Activated naive CD8-positive, alpha-beta T cell treated with anti-CD3 and anti-CD28 coated beads, Interleukin-2, amount 50 U/mL, for 24 hours (primary cell): ENCODE data around the gene PARK7.
A peak's percentile ranks its signal among the peaks of the same experiment; 100 is the strongest.
"Not testable (repeated sequence)": the region's sequence is repeated elsewhere in the genome, so short reads cannot be mapped to it uniquely, and the experiment has no call there.

Experiments
- ATAC-seq: fragments of 150-1000 bp; cut with Tn5 transposase; one replicate; pipeline ENCODE4 v1.10.0; 2021
- DNase-seq: peaks from one replicate; pipeline ENCODE4 v3.0.0; 2021
- H3K27ac Mint-ChIP-seq: one replicate; pipeline ENCODE4 v1.8.0; 2021; ENCODE audit warnings: mild to moderate bottlenecking, mixed read lengths
- H3K27me3 Mint-ChIP-seq: one replicate; pipeline ENCODE4 v1.8.0; 2021; ENCODE audit warnings: mixed read lengths
- H3K36me3 Mint-ChIP-seq: one replicate; pipeline ENCODE4 v1.8.0; 2021; ENCODE audit warnings: low read depth, mixed read lengths
- H3K4me1 Mint-ChIP-seq: one replicate; pipeline ENCODE4 v1.8.0; 2021; ENCODE audit warnings: mixed read lengths
- H3K4me3 Mint-ChIP-seq: one replicate; pipeline ENCODE4 v1.8.0; 2021; ENCODE audit warnings: mild to moderate bottlenecking, moderate library complexity, mixed read lengths
- H3K9me3 Mint-ChIP-seq: one replicate; pipeline ENCODE4 v1.8.0; 2021; ENCODE audit warnings: mixed read lengths

Gene PARK7

GRCh38 chr1:7932524-7933138 lies 28.9 kb upstream of the PARK7 start:
- Mint-ChIP-seq H3K27ac (peak overlapping the region; percentile 98), H3K4me3 (peak overlapping the region; percentile 71), H3K27me3 (no peaks in the 10 kb centered on the region), H3K36me3 (peaks cover 91% of the 10 kb centered on the region), H3K4me1 (peaks cover 93% of the 10 kb centered on the region), H3K9me3 (no peaks in the 10 kb centered on the region)
- DNase-seq, result no peak
- no peak for ATAC-seq

DNA sequence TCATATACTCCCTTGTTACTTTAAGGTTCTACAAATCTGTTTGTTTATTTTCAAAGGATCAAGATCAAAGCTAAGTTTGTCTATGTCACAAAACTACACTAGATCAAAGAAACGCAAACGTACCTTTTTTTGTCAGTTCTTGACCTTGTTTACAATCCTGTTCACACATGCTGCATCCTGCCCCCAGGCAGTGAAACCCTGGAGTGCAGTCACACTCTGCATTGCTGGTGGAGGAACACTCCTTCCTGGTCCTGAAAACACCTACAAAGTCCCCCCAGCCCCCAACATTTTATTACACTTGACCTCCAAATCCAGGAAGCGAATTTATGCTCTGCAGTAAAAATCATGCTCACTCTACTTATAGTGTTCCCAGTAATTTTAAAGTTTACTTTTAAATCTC lies 23.4 kb upstream of the PARK7 start:
- no peaks in the 10 kb centered on the region for H3K27me3 Mint-ChIP-seq
- peak overlapping the region; percentile 93 for H3K4me3 Mint-ChIP-seq
- H3K27ac Mint-ChIP-seq, result peak overlapping the region; percentile 99
- H3K9me3 Mint-ChIP-seq, result peaks cover 3% of the 10 kb centered on the region
- ATAC-seq (no peak), DNase-seq (no peak)
- H3K36me3 Mint-ChIP-seq, result peaks cover 74% of the 10 kb centered on the region
- H3K4me1 Mint-ChIP-seq, result peaks cover 75% of the 10 kb centered on the region

DNA sequence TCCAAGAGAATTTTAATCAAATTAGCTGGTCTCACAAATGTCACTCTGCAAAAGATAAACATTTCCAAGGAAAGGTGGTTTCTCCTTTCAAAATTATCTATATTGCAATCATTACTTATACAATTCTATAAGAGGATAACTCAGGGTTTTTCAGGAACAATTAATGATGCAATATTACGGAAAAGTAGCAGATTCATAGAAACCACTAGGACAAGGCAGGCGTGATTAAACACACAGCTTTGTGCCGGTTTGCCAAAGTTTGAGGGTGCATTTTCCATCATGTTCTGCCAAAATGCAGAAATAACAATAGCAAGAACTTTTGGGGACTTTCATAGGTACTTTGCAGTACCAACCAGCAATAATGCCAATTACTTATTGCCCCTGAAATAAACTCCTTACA lies 21.5 kb upstream of the PARK7 start:
- Mint-ChIP-seq H3K27me3 (no peaks in the 10 kb centered on the region), H3K4me1 (peaks cover 69% of the 10 kb centered on the region), H3K4me3 (peak overlapping the region; percentile 93), H3K36me3 (peaks cover 56% of the 10 kb centered on the region), H3K27ac (peak overlapping the region; percentile 99), H3K9me3 (peaks cover 3% of the 10 kb centered on the region)
- no peak for DNase-seq
- ATAC-seq, result no peak

DNA sequence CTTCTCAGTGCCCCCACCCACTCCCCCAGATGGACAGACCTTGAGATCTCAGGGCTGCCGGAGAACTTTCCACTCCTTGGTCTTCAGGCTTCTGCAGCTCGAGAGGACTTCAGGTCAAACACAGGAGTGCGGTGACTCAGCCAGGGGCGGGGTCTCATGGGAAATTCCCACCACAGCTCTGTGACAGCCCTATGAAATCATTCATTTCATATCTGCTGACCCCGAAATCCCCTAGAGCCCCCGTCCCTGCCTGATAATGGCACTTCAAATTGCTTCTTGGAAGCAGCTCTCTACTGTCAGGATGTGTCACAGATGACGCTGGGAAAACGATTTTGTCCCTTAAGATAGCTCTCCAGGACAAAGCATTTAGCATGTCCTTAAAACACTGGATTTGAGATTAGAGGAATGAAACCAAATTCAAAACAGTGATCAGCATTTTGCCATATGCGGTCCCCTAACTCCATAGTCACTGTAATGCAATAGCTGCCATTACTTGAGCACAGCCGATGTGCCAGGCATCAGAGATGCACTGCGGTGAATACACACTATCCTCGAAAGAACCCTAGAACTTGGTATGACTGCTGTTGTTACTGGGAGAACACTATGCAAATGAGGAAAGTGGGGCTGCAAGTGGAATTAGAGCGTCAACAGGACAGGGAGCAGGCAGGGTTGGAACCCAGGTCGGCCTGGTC lies 20.6 kb upstream of the PARK7 start, which contains the start of gene TNFRSF9:
TSS of gene TNFRSF9 (minus strand) at position 95 of the 692 bp plus-strand sequence. CDS start 845 bp downstream, outside the sequence.
- Mint-ChIP-seq H3K9me3 (peaks cover 3% of the 10 kb centered on the region), H3K4me1 (peaks cover 64% of the 10 kb centered on the region), H3K4me3 (peak within 1 kb of the TSS; percentile 93), H3K36me3 (peaks cover 48% of the 10 kb centered on the region), H3K27me3 (no peaks in the 10 kb centered on the region), H3K27ac (peak within 1 kb of the TSS; percentile 99)
- DNase-seq, result peak; percentile 92
- ATAC-seq, result peak; percentile 86

GRCh38 chr1:7941437-7941793 lies 20.1 kb upstream of the PARK7 start:
- ATAC-seq (no peak), DNase-seq (no peak)
- Mint-ChIP-seq H3K36me3 (peaks cover 43% of the 10 kb centered on the region), H3K4me3 (peak overlapping the region; percentile 93), H3K27ac (peak overlapping the region; percentile 99), H3K4me1 (peaks cover 59% of the 10 kb centered on the region), H3K27me3 (no peaks in the 10 kb centered on the region), H3K9me3 (peaks cover 3% of the 10 kb centered on the region)

- DNase-seq, result peak; percentile 59
- peaks cover 34% of the 10 kb centered on the region for H3K36me3 Mint-ChIP-seq
- H3K27ac Mint-ChIP-seq, result peak overlapping the region; percentile 99
- peak; percentile 5 for ATAC-seq
- H3K4me1 Mint-ChIP-seq, result peaks cover 53% of the 10 kb centered on the region
- H3K27me3 Mint-ChIP-seq, result no peaks in the 10 kb centered on the region
- H3K4me3 Mint-ChIP-seq, result peak overlapping the region; percentile 93
- H3K9me3 Mint-ChIP-seq, result peaks cover 3% of the 10 kb centered on the region
Observed at GRCh38 chr1:7942214-7942921, 19.1 kb upstream of the PARK7 start.

GRCh38 chr1:7943251-7943650 lies 18.3 kb upstream of the PARK7 start:
- H3K4me3 Mint-ChIP-seq, result peak overlapping the region; percentile 93
- peak overlapping the region; percentile 99 for H3K27ac Mint-ChIP-seq
- H3K9me3 Mint-ChIP-seq, result peaks cover 3% of the 10 kb centered on the region
- peaks cover 26% of the 10 kb centered on the region for H3K36me3 Mint-ChIP-seq
- no peak for DNase-seq
- H3K27me3 Mint-ChIP-seq, result no peaks in the 10 kb centered on the region
- peaks cover 49% of the 10 kb centered on the region for H3K4me1 Mint-ChIP-seq
- no peak for ATAC-seq

DNA sequence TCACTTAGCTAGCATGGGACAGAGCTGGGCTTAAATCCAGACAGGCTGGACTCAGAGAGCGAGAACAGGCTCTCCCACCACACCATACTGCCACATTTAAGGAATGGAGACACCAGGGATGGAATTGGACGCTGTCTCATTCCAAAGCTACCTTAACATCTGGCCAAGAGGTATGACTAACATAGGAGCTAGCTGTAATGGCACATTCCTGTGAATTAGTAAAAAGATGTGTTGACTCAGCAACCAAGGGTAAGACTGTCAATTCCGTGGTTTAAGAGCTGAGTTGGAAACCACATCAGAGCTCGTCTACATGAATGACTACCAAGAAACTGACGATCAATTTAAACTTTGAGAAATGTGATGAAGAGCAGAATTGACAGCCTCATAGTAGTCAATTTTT lies 12.6 kb upstream of the PARK7 start:
- no peaks in the 10 kb centered on the region for H3K9me3 Mint-ChIP-seq
- peak overlapping the region; percentile 87 for H3K27ac Mint-ChIP-seq
- H3K4me3 Mint-ChIP-seq, result peak overlapping the region; percentile 56
- no peaks in the 10 kb centered on the region for H3K36me3 Mint-ChIP-seq
- H3K27me3 Mint-ChIP-seq, result no peaks in the 10 kb centered on the region
- peaks cover 54% of the 10 kb centered on the region for H3K4me1 Mint-ChIP-seq
- ATAC-seq, result peak; percentile 78
- no peak for DNase-seq

- DNase-seq, H3K36me3 Mint-ChIP-seq, H3K9me3 Mint-ChIP-seq, H3K27me3 Mint-ChIP-seq, ATAC-seq, H3K4me3 Mint-ChIP-seq, H3K27ac Mint-ChIP-seq: not testable (repeated sequence)
- peaks cover 79% of the 10 kb centered on the region for H3K4me1 Mint-ChIP-seq
Observed at GRCh38 chr1:7952791-7953190, 8.7 kb upstream of the PARK7 start.

DNA sequence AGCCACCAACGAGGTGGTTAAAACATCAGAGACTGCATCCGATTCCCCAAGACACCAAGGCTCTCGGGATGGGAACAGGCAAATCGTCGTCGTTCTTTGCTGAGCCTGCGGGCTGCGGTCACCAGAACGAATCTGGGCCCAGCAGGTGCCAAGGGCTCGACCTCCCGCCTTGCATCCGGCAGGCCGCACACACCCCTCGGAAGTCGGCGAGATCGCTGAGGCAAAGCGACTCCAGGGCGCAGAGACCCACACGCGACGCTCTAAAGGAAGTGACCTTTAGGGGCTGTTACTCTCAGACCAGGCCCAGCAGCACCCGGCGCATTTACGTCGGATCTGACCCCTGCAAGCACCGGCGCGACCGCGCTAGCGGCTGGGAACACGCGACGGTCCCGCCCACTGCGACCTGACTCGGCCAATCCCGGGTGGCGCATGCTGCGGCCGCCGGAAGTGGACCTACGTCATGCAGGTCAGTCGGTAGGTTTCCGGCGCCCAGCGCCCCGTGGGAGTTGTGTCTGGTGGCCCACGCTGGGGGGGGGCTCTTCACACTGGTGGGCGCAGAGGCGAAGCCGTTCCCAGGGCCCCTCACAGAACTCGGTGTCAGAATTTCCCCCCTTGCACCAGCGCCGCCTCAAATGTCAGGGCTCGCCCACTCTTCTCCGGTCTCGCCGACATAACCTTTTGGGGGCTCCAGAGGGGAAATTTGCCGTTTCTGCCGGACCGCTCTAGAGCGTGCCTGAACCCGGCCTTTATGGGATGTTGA lies 7.5 kb upstream of the PARK7 start:
- peak; percentile 83 for ATAC-seq
- H3K4me1 Mint-ChIP-seq, result peaks cover 71% of the 10 kb centered on the region
- H3K27ac Mint-ChIP-seq, result peak overlapping the region; percentile 91
- peak; percentile 98 for DNase-seq
- H3K4me3 Mint-ChIP-seq, result peak overlapping the region; percentile 81
- H3K9me3 Mint-ChIP-seq, result no peaks in the 10 kb centered on the region
- H3K27me3 Mint-ChIP-seq, result no peaks in the 10 kb centered on the region
- H3K36me3 Mint-ChIP-seq, result peaks cover 3% of the 10 kb centered on the region

DNA sequence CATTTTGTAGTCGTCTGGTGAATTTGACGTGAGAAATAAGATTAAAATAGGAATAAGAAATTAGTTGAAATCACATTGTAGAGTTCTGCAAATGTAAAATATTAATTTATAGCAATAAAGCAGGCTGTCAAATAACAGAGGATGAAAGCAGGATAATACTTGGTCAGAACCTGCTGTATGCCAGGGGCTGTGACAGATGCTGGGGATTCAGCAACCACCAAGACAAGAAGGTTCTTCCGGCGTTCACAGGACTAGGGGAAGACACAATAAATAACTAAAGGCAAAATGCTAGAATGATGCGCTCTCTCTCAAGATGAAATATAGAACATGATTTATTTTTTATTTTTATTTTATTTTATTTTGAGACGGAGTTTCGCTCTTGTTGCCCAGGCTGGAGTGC lies 6.8 kb upstream of the PARK7 start:
- peak overlapping the region; percentile 91 for H3K27ac Mint-ChIP-seq
- peaks cover 3% of the 10 kb centered on the region for H3K36me3 Mint-ChIP-seq
- no peaks in the 10 kb centered on the region for H3K27me3 Mint-ChIP-seq
- peak overlapping the region; percentile 81 for H3K4me3 Mint-ChIP-seq
- H3K9me3 Mint-ChIP-seq, result no peaks in the 10 kb centered on the region
- peaks cover 71% of the 10 kb centered on the region for H3K4me1 Mint-ChIP-seq
- ATAC-seq, result no peak
- no peak for DNase-seq

GRCh38 chr1:7956218-7957032 lies 5.1 kb upstream of the PARK7 start:
- Mint-ChIP-seq H3K27ac (peak overlapping the region; percentile 91), H3K4me3 (peak overlapping the region; percentile 57), H3K9me3 (no peaks in the 10 kb centered on the region), H3K4me1 (peaks cover 71% of the 10 kb centered on the region), H3K27me3 (no peaks in the 10 kb centered on the region), H3K36me3 (peaks cover 11% of the 10 kb centered on the region)
- no peak for ATAC-seq
- no peak for DNase-seq

DNA sequence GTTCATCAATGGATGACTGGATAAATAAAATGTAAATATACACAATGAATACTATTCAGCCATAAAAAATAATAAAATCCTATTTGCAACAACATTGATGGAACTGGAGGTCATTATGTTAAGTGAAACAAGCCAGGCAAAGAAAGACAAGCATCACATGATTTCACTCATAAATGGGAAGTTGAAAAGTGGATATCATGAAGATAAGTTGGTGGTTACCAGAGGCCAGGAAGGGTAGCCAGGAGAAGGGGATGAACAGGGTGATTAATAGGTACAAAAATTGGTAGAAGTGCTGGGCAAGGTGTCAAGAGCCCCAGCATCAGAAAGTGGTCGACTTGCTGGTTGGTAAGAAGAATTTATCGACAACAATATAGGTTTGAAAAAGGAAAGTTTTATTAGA lies 1.3 kb upstream of the PARK7 start:
- Mint-ChIP-seq H3K4me1 (peaks cover 83% of the 10 kb centered on the region), H3K9me3 (no peaks in the 10 kb centered on the region), H3K27me3 (no peaks in the 10 kb centered on the region), H3K4me3 (peak overlapping the region; percentile 99), H3K36me3 (peaks cover 46% of the 10 kb centered on the region), H3K27ac (peak overlapping the region; percentile 98)
- ATAC-seq (no peak), DNase-seq (no peak)

GRCh38 chr1:7960867-7961215 lies 670 bp upstream of the PARK7 start:
- Mint-ChIP-seq H3K4me1 (peaks cover 82% of the 10 kb centered on the region), H3K27me3 (no peaks in the 10 kb centered on the region), H3K27ac (peak overlapping the region; percentile 98), H3K9me3 (no peaks in the 10 kb centered on the region), H3K4me3 (peak overlapping the region; percentile 99), H3K36me3 (peaks cover 50% of the 10 kb centered on the region)
- ATAC-seq (no peak), DNase-seq (no peak)
